Liver (tissue), 9 donors: ENCODE data around the gene PRKN. TPM values are rescaled to one million over a fixed set of nuclear protein-coding genes. Genes with fewer than 3 reads are reported as not detected.

Experiments
- DNase-seq: peaks from one replicate; pipeline ENCODE4 v3.0.0-alpha.2; 2017; ENCODE audit warnings: low spot score
- H3K27ac ChIP-seq, 2 donors: one replicate each; pipeline ENCODE4 v1.7.0; 2013; ENCODE audit warnings: inconsistent platforms in 2 of 2, low read length in 2 of 2, control low read depth in 1 of 2, low read depth in 1 of 2, mild to moderate bottlenecking in 1 of 2
- H3K27me3 ChIP-seq, 4 donors: one replicate each; pipeline versions ENCODE4 v1.6.1 to v1.7.0; 2013; ENCODE audit warnings: low read length in 3 of 4, inconsistent platforms in 1 of 4, mild to moderate bottlenecking in 1 of 4, moderate library complexity in 1 of 4; ENCODE audit not compliant: control insufficient read depth in 4 of 4, insufficient read depth in 4 of 4
- H3K36me3 ChIP-seq, 4 donors: one replicate each; pipeline versions ENCODE4 v1.6.1 to v1.7.0; 2013; ENCODE audit warnings: low read length in 3 of 4, mild to moderate bottlenecking in 3 of 4, low read depth in 1 of 4, moderate library complexity in 1 of 4; ENCODE audit not compliant: control insufficient read depth in 4 of 4, insufficient read depth in 3 of 4
- H3K4me1 ChIP-seq, 4 donors: one replicate each; pipeline versions ENCODE4 v1.6.1 to v1.7.0; 2013; ENCODE audit warnings: low read length in 3 of 4, mild to moderate bottlenecking in 3 of 4, moderate library complexity in 1 of 4; ENCODE audit not compliant: control insufficient read depth in 4 of 4, insufficient read depth in 4 of 4
- H3K4me3 ChIP-seq, 3 donors: one replicate each; pipeline versions ENCODE4 v1.6.1 to v1.7.0; 2013; ENCODE audit warnings: low read length in 3 of 3, control low read depth in 1 of 3, low read depth in 1 of 3, mild to moderate bottlenecking in 1 of 3
- H3K9ac ChIP-seq, 2 donors: one replicate each; pipeline ENCODE4 v1.7.0; 2013; ENCODE audit warnings: low read length in 2 of 2, mild to moderate bottlenecking in 2 of 2, moderate library complexity in 2 of 2, control low read depth in 1 of 2, low read depth in 1 of 2
- H3K9me3 ChIP-seq, 4 donors: one replicate each; pipeline versions ENCODE4 v1.6.1 to v1.7.0; 2013; ENCODE audit warnings: low read length in 3 of 4; ENCODE audit not compliant: control insufficient read depth in 4 of 4
- ATF3 ChIP-seq: IDR thresholded peaks from 2 replicates; pipeline ENCODE4 v1.6.1; 2016; ENCODE audit warnings: antibody characterized with exemption
- CTCF ChIP-seq: fragments of 150-350 bp; IDR thresholded peaks from 2 replicates; pipeline ENCODE4 v1.5.1; 2017; ENCODE audit warnings: improper control_type of control experiment, low read depth, low read length; ENCODE audit not compliant: missing input control
- EGR1 ChIP-seq, 2 donors: IDR thresholded peaks; 2 replicates each; pipeline ENCODE4 v1.6.1; 2016 to 2018; ENCODE audit warnings: antibody characterized with exemption in 2 of 2, low read depth in 2 of 2
- FOXA1 ChIP-seq: IDR thresholded peaks from 2 replicates; pipeline ENCODE4 v1.6.1; 2016; ENCODE audit warnings: antibody characterized with exemption
- FOXA2 ChIP-seq: IDR thresholded peaks from 2 replicates; pipeline ENCODE4 v1.6.1; 2016; ENCODE audit warnings: antibody characterized with exemption
- GABPA ChIP-seq, 2 donors: IDR thresholded peaks in 1 of 2; conservative IDR thresholded peaks in 1 of 2; 2 replicates each; pipeline ENCODE4 v1.6.1; 2016; ENCODE audit warnings: antibody characterized with exemption in 2 of 2, mild to moderate bottlenecking in 1 of 2, moderate library complexity in 1 of 2
- HNF4A ChIP-seq, 2 donors: conservative IDR thresholded peaks; 2 replicates each; pipeline ENCODE4 v1.6.1; 2016; ENCODE audit warnings: antibody characterized with exemption in 2 of 2, mild to moderate bottlenecking in 2 of 2
- HNF4G ChIP-seq: IDR thresholded peaks from 2 replicates; pipeline ENCODE4 v1.6.1; 2016; ENCODE audit warnings: antibody characterized with exemption
- JUND ChIP-seq, 2 donors: IDR thresholded peaks; 2 replicates each; pipeline ENCODE4 v1.6.1; 2016; ENCODE audit warnings: antibody characterized with exemption in 2 of 2
- MAX ChIP-seq: IDR thresholded peaks from 2 replicates; pipeline ENCODE4 v1.6.1; 2016; ENCODE audit warnings: antibody characterized with exemption
- NR2F2 ChIP-seq: IDR thresholded peaks from 2 replicates; pipeline ENCODE4 v1.6.1; 2016; ENCODE audit warnings: antibody characterized with exemption
- RAD21 ChIP-seq, 2 donors: IDR thresholded peaks; 2 replicates each; pipeline ENCODE4 v1.6.1; 2016; ENCODE audit warnings: antibody characterized with exemption in 2 of 2, mild to moderate bottlenecking in 2 of 2
- REST ChIP-seq: IDR thresholded peaks from 2 replicates; pipeline ENCODE4 v1.6.1; 2016; ENCODE audit warnings: antibody characterized with exemption, mild to moderate bottlenecking
- RXRA ChIP-seq, 2 donors: IDR thresholded peaks; 2 replicates each; pipeline ENCODE4 v1.6.1; 2017 to 2018; ENCODE audit warnings: antibody characterized with exemption in 2 of 2, mild to moderate bottlenecking in 1 of 2
- SP1 ChIP-seq: IDR thresholded peaks from 2 replicates; pipeline ENCODE4 v1.6.1; 2018; ENCODE audit warnings: antibody characterized with exemption, mild to moderate bottlenecking
- TAF1 ChIP-seq: conservative IDR thresholded peaks from 2 replicates; pipeline ENCODE4 v1.6.1; 2016; ENCODE audit warnings: antibody characterized with exemption, mild to moderate bottlenecking
- YY1 ChIP-seq: IDR thresholded peaks from 2 replicates; pipeline ENCODE4 v1.6.1; 2016; ENCODE audit warnings: antibody characterized with exemption, mild to moderate bottlenecking
- ZBTB33 ChIP-seq: IDR thresholded peaks from 2 replicates; pipeline ENCODE4 v1.6.1; 2016; ENCODE audit warnings: antibody characterized with exemption
- WGBS: extraction: QIAGEN DNeasy Blood & Tissue Kit; methylation state at CpG from one replicate; pipeline ENCODE4 v1.1.7; 2013; 5-methylcytosine and 5-hydroxymethylcytosine counted together
- polyA plus RNA-seq, 2 donors: library from polyadenylated mRNA; stranded (reverse) in 1 of 2; unstranded in 1 of 2; fragments of 200-250 nt in 1 of 2; fragments of >200 nt in 1 of 2; fragmentation: Nextera tagmentation in 1 of 2; extraction: Ambion mirVana in 1 of 2; gene quantifications; one replicate each; pipeline versions ENCODE4 v1.2.1 to v1.2.3, GENCODE V29; 2013 to 2015
- total RNA-seq, 2 donors: library from RNA; depleted of rRNA; stranded (reverse); fragments of >200 nt; gene quantifications; one replicate each; pipeline ENCODE4 v1.2.3, GENCODE V29; 2014
- donor health status: healthy.
- donor health status: healthy.
- donor health status: healthy.
- donor health status: healthy.
- donor health status: healthy.

The PRKN gene
- total and polyA plus RNA-seq, 4 donors: 0.47 to 4.1 (median 3.2) TPM

GRCh38 chr6:162488444-162488843, 239.1 kb downstream of the PRKN start:
- DNase-seq: no peak
- H3K4me1 ChIP-seq: peaks cover 0 to 13% (median 10%) of the 10 kb centered on the region in 4 donors
- H3K27me3 ChIP-seq: no peaks in the 10 kb centered on the region
- H3K27ac ChIP-seq: no peak overlapping the region
- WGBS: 95% methylated on average over 6 of the region's 6 CpGs
- TF ChIP-seq GABPA (IDR thresholded peaks at IDR 0.05 in 1 of 2, conservative IDR thresholded peaks at IDR 0.05 in 1 of 2) (no peak), MAX (no peak), JUND (IDR thresholded peaks at IDR 0.05) (no peak), RAD21 (IDR thresholded peaks at IDR 0.05) (no peak), SP1 (no peak), HNF4G (no peak), EGR1 (IDR thresholded peaks at IDR 0.05; ENCODE audit: low read depth in 2 of 2) (no peak), YY1 (no peak), TAF1 (no peak), FOXA1 (no peak), FOXA2 (no peak), CTCF (no peak), RXRA (IDR thresholded peaks at IDR 0.05) (no peak), HNF4A (conservative IDR thresholded peaks at IDR 0.05) (no peak), REST (no peak), NR2F2 (no peak), ATF3 (no peak), ZBTB33 (no peak)
- no peaks in the 10 kb centered on the region for H3K9me3 ChIP-seq
- no peaks in the 10 kb centered on the region for H3K36me3 ChIP-seq
- H3K9ac ChIP-seq: no peak overlapping the region
- H3K4me3 ChIP-seq: no peak overlapping the region
